Endothelial cell of umbilical vein (primary cell): Measurements from ENCODE around the gene RAB10. TPM values are rescaled to one million over a fixed set of nuclear protein-coding genes. Genes with fewer than 3 reads are reported as not detected.

Source experiments
- BruUV-seq: library from RNA; stranded (reverse); fragments of 400-500 nt; replicated peaks from 2 replicates; lab custom pipeline; 2021; lab: Mats Ljungman, UMichigan
- CTCF ChIA-PET: fragments of 300-600, 350-600 bp; sonication (Branson Sonifier 250); formaldehyde crosslinking; loops from one replicate; lab custom pipeline; 2021; ENCODE audit warnings: antibody characterized with exemption, inconsistent platforms; lab: Charles Lee
- POLR2A ChIA-PET: fragments of 300-600, 350-600 bp; sonication (Branson Sonifier 250); formaldehyde crosslinking; loops from one replicate; lab custom pipeline; 2021; ENCODE audit warnings: antibody characterized with exemption, inconsistent platforms; lab: Charles Lee
- DNase-seq: peaks from one replicate; pipeline ENCODE4 v3.0.0-alpha.2; 2011; ENCODE audit warnings: low read depth, low spot score
- FAIRE-seq: peaks from 2 replicates; lab custom pipeline; 2011; peaks lifted over from hg19 to GRCh38; lab: Jason Lieb, UNC
- H2AFZ ChIP-seq: 2 replicates; pipeline ENCODE4 v1.6.0; 2012; ENCODE audit warnings: low read depth, low read length, control low read depth, inconsistent platforms
- H3K27ac ChIP-seq: 2 replicates; pipeline ENCODE4 v1.5.1; 2011; ENCODE audit warnings: low read depth, mild to moderate bottlenecking, control low read depth, low read length, moderate library complexity; ENCODE audit not compliant: insufficient read depth
- H3K27me3 ChIP-seq, 2 experiments: 2 replicates each; pipeline versions ENCODE4 v1.6.0 to v1.6.1; 2011; ENCODE audit warnings: low read length in 2 of 2, mixed read lengths in 1 of 2; ENCODE audit not compliant: control insufficient read depth in 2 of 2, insufficient read depth in 2 of 2
- H3K36me3 ChIP-seq, 2 experiments: 2 replicates in 1 of 2; 3 replicates in 1 of 2; pipeline ENCODE4 v1.5.1; 2011; ENCODE audit warnings: low read length in 2 of 2, mild to moderate bottlenecking in 1 of 2, moderate library complexity in 1 of 2; ENCODE audit not compliant: control insufficient read depth in 2 of 2, insufficient read depth in 2 of 2; ENCODE audit errors: extremely low read depth in 1 of 2
- H3K4me1 ChIP-seq: 3 replicates; pipeline ENCODE4 v1.5.1; 2011; ENCODE audit warnings: mild to moderate bottlenecking, low read length; ENCODE audit not compliant: control insufficient read depth, insufficient read depth; ENCODE audit errors: extremely low read depth
- H3K4me2 ChIP-seq: 2 replicates; pipeline ENCODE4 v1.6.1; 2011; ENCODE audit warnings: low read length, control low read depth, mixed read lengths; ENCODE audit not compliant: insufficient read depth
- H3K4me3 ChIP-seq, 3 experiments: fragments of 200-600 bp in 1 of 3; sonication (generic), shearing (Covaris generic) in 1 of 3; replicated peaks in 1 of 3; 2 replicates each; pipeline ENCODE4 v1.5.1; 2011 to 2016; ENCODE audit warnings: control low read depth in 3 of 3, low read length in 3 of 3, mild to moderate bottlenecking in 2 of 3, inconsistent platforms in 1 of 3, low read depth in 1 of 3, moderate library complexity in 1 of 3; ENCODE audit not compliant: insufficient read depth in 1 of 3
- H3K79me2 ChIP-seq: 2 replicates; pipeline ENCODE4 v1.6.0; 2012; ENCODE audit warnings: low read length, inconsistent platforms; ENCODE audit not compliant: control insufficient read depth, insufficient read depth
- H3K9ac ChIP-seq: replicated peaks from 2 replicates; pipeline ENCODE3; 2011; ENCODE audit warnings: low read length, control low read depth; ENCODE audit not compliant: insufficient read depth; ENCODE audit errors: extremely low read depth
- H3K9me1 ChIP-seq: replicated peaks from 3 replicates; pipeline ENCODE4 v1.6.0; 2011; ENCODE audit warnings: mild to moderate bottlenecking, low read length; ENCODE audit not compliant: control insufficient read depth, insufficient read depth; ENCODE audit errors: extremely low read depth
- H3K9me3 ChIP-seq: replicated peaks from 2 replicates; pipeline ENCODE4 v1.5.1; 2012; ENCODE audit warnings: low read length, inconsistent platforms; ENCODE audit not compliant: control insufficient read depth, insufficient read depth
- H4K20me1 ChIP-seq: replicated peaks from 2 replicates; pipeline ENCODE3; 2011; ENCODE audit warnings: mild to moderate bottlenecking, low read length; ENCODE audit not compliant: control insufficient read depth, insufficient read depth; ENCODE audit errors: extremely low read depth
- CTCF ChIP-seq, 2 donors: IDR thresholded peaks; 1 replicate in 1 of 2; 2 replicates in 1 of 2; pipeline ENCODE4 v1.5.1; 2011; ENCODE audit warnings: low read length in 2 of 2, mild to moderate bottlenecking in 2 of 2, moderate library complexity in 2 of 2, control low read depth in 1 of 2, inconsistent platforms in 1 of 2, low read depth in 1 of 2; ENCODE audit not compliant: insufficient read depth in 1 of 2; ENCODE audit errors: extremely low read depth in 1 of 2
- EZH2 ChIP-seq: IDR thresholded peaks from 2 replicates; pipeline ENCODE4 v1.6.1; 2012; ENCODE audit warnings: borderline replicate concordance, low read depth, mild to moderate bottlenecking, moderate library complexity, low read length, inconsistent platforms; ENCODE audit not compliant: severe bottlenecking
- FOS ChIP-seq: IDR thresholded peaks from 2 replicates; pipeline ENCODE4 v1.6.1; 2011; ENCODE audit warnings: mild to moderate bottlenecking, low read length, moderate library complexity, borderline replicate concordance; ENCODE audit not compliant: insufficient read depth
- GATA2 ChIP-seq: IDR thresholded peaks from 2 replicates; pipeline ENCODE4 v1.7.0; 2011; ENCODE audit warnings: low read depth, mild to moderate bottlenecking, moderate library complexity, mixed read lengths, low read length; ENCODE audit not compliant: insufficient read length, insufficient read depth
- JUN ChIP-seq: IDR thresholded peaks from 2 replicates; pipeline ENCODE4 v1.6.1; 2011; ENCODE audit warnings: borderline replicate concordance, low read depth; ENCODE audit not compliant: insufficient read length, insufficient read depth
- MAX ChIP-seq: IDR thresholded peaks from 2 replicates; pipeline ENCODE4 v1.6.1; 2011; ENCODE audit not compliant: insufficient read depth, insufficient read length
- MYC ChIP-seq: IDR thresholded peaks from one replicate; pipeline ENCODE4 v1.6.1; 2011; ENCODE audit warnings: mild to moderate bottlenecking, low read depth, low read length
- POLR2A ChIP-seq: IDR thresholded peaks from 2 replicates; pipeline ENCODE4 v1.6.1; 2012; ENCODE audit warnings: low read depth, mild to moderate bottlenecking, control low read depth, low read length
- POLR2AphosphoS5 ChIP-seq: IDR thresholded peaks from 2 replicates; pipeline ENCODE4 v1.6.1; 2012; ENCODE audit warnings: low read depth, mild to moderate bottlenecking, control low read depth, low read length, moderate library complexity; ENCODE audit not compliant: insufficient read depth
- dilution Hi-C: fragments of 300-500 bp; cut with MboI; formaldehyde crosslinking; loops from one replicate; pipeline ENCODE4 v1.15.0; 2019; ENCODE audit warnings: low sequenced_read_pairs; ENCODE audit not compliant: extremely low pct_ligation_motif_present
- intact Hi-C: fragments of 100-400 bp; cut with micrococcal nuclease; formaldehyde crosslinking; loops from one replicate; pipeline ENCODE4 v1.10.0; 2022
- polyA plus RNA-seq, 4 experiments: library from polyadenylated mRNA; depleted of rRNA in 3 of 4; stranded (reverse) in 3 of 4; unstranded in 1 of 4; fragments of >200 nt; gene quantifications; 2 replicates each; pipeline versions ENCODE4 v1.2.1 to v1.2.3, GENCODE V29; 2011 to 2012; ENCODE audit warnings: missing spikeins in 1 of 4
- total RNA-seq: library from RNA; stranded (reverse); gene quantifications from 2 replicates; pipeline ENCODE4 v1.2.3, GENCODE V29; 2021

Gene RAB10
- total and polyA plus RNA-seq, 2 donors (not counting 3 experiments of a cell fraction or from before 2014, with no cell fraction given), result 45.1 to 104 TPM

GRCh38 chr2:26072925-26073768 is 39.3 kb downstream of the RAB10 start:
- peak; percentile 17 for DNase-seq
- no TSS peak for BruUV-seq
- Histone ChIP-seq H3K9me3 (no peaks in the 10 kb centered on the region), H3K4me3 (no peak overlapping the region), H3K36me3 (no peaks in the 10 kb centered on the region), H3K9me1 (no peaks in the 10 kb centered on the region), H3K4me2 (no peak overlapping the region), H3K4me1 (peaks cover 11% of the 10 kb centered on the region), H3K79me2 (peaks cover 87% of the 10 kb centered on the region), H3K27ac (no peak overlapping the region), H3K9ac (no peak overlapping the region), H2AFZ (no peak overlapping the region), H4K20me1 (peaks cover 15% of the 10 kb centered on the region), H3K27me3 (no peaks in the 10 kb centered on the region)
- ChIA-PET POLR2A (interaction anchor here (0.5 kb wide), 1 partner anchor 40 kb away, joined by 3 read pairs; no protein-coding TSS in a partner anchor), CTCF (interaction anchor here (2.2 to 2.7 kb wide), 2 partner anchors 14 to 82 kb away, joined by 12 to 13 read pairs; no protein-coding TSS in a partner anchor)
- TF ChIP-seq MYC, result no peak
- TF ChIP-seq JUN, result no peak
- TF ChIP-seq MAX, result no peak
- no peak for TF ChIP-seq CTCF (IDR thresholded peaks at IDR 0.05; ENCODE audit: extremely low read depth in 1 of 2, insufficient read depth in 1 of 2, low read depth in 1 of 2, low read length in 2 of 2)
- TF ChIP-seq FOS, result no peak
- no peak for TF ChIP-seq POLR2A
- no peak for TF ChIP-seq EZH2
- no peak for TF ChIP-seq GATA2
- TF ChIP-seq POLR2AphosphoS5, result no peak
- intact Hi-C loops, result no loop called here
- dilution Hi-C loops, result no loop called here
- FAIRE-seq, result no peak
